Upper lobe of left lung (tissue), 6 donors: ENCODE measurements around the gene INSR. TPM values are rescaled to one million over a fixed set of nuclear protein-coding genes. Genes with fewer than 3 reads are reported as not detected.

ENCODE experiments used
- ATAC-seq, 2 donors: fragments of 200-7000 bp; cut with Tn5 transposase; one replicate each; pipeline ENCODE4 v1.9.1; 2022; ENCODE audit warnings: mild to moderate bottlenecking in 2 of 2, moderate library complexity in 2 of 2; ENCODE audit not compliant: low FRiP score in 2 of 2
- DNase-seq, 2 donors: peaks; one replicate each; pipeline ENCODE4 v3.0.0-alpha.2; 2019 to 2020
- H3K27ac ChIP-seq, 4 donors: fragments of 200-600 bp; sonication (generic); one replicate each; pipeline ENCODE4 v1.5.1; 2016 to 2019
- H3K27me3 ChIP-seq, 4 donors: fragments of 200-600 bp; sonication (generic); one replicate each; pipeline ENCODE4 v1.5.1; 2017 to 2019
- H3K36me3 ChIP-seq, 4 donors: fragments of 200-600 bp; sonication (generic); one replicate each; pipeline ENCODE4 v1.5.1; 2016 to 2019
- H3K4me1 ChIP-seq, 4 donors: fragments of 200-600 bp; sonication (generic); one replicate each; pipeline ENCODE4 v1.5.1; 2018 to 2019
- H3K4me3 ChIP-seq, 4 donors: fragments of 200-600 bp; sonication (generic); one replicate each; pipeline ENCODE4 v1.5.1; 2017 to 2019; ENCODE audit warnings: mild to moderate bottlenecking in 2 of 4, moderate library complexity in 1 of 4
- H3K9me3 ChIP-seq, 4 donors: fragments of 200-600 bp; sonication (generic); one replicate each; pipeline ENCODE4 v1.5.1; 2018 to 2019
- EP300 ChIP-seq, 4 donors: sonication (generic); formaldehyde crosslinking; IDR thresholded peaks; one replicate each; pipeline ENCODE4 v1.5.1; 2017; ENCODE audit warnings: antibody characterized with exemption in 4 of 4, control low read depth in 2 of 4
- POLR2A ChIP-seq, 4 donors: fragments of 450-650 bp; IDR thresholded peaks; one replicate each; pipeline ENCODE4 v1.5.1; 2016 to 2017; ENCODE audit warnings: antibody characterized with exemption in 4 of 4, mild to moderate bottlenecking in 2 of 4
- POLR2AphosphoS5 ChIP-seq, 2 donors: sonication (generic); formaldehyde crosslinking; IDR thresholded peaks; one replicate each; pipeline ENCODE4 v1.5.1; 2017; ENCODE audit warnings: antibody characterized with exemption in 2 of 2
- WGBS, 2 donors: methylation state at CpG; one replicate each; pipeline ENCODE4 v1.1.5; 2017 to 2018; 5-methylcytosine and 5-hydroxymethylcytosine counted together
- total RNA-seq, 6 donors: library from RNA; depleted of rRNA in 4 of 6; stranded (reverse); fragments of >200 nt in 4 of 6; gene quantifications; one replicate each; pipeline versions ENCODE4 v1.1.0 to v1.2.1, GENCODE V29; 2016 to 2021
- TF ChIP-seq, protein P1 (sequence below), 6 experiments: fragments of 450-650 bp in 4 of 6; fragments of 200-600 bp in 2 of 6; sonication (generic) in 2 of 6; IDR thresholded peaks; one replicate each; pipeline ENCODE4 v1.5.1; 2016 to 2019; ENCODE audit warnings: antibody characterized with exemption in 6 of 6
- donor health status: DM: no; HTN: no; CAD: no; lungs with moderate emphysema.
- donor health status: DM: no; HTN: yes; CAD: no; lungs with severe emphysema.

INSR gene
- total RNA-seq, 6 donors from 2014 or later = 32.4 to 142 (median 49.9) TPM

DNA sequence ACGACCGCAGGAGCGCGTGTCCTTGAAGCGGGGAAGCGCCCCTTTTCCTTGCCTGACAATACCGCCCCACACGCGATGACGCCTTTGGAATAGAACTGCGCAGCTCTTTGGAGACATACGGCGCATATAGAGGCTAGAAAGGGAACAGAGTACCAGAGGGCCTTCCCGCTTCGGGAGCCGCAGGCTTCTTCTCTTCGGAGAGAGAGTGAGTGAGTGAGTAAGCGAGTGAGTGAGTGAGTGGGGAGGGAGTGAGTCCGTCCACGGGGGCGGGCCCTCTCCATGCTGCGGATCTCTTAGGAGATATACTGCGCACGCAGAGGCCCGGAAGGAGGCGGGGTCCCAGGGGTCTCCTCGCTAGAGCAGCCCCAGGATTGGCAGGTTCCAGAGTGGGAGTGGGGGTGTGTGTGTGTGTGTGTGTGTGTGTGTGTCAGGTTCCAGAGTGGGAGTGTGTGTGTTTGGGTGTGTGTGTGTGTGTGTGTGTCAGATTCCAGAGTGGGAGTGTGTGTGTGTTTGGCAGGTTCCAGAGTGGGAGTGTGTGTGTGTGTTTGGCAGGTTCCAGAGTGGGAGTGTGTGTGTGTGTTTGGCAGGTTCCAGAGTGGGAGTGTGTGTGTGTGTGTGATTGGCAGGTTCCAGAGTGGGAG is 97.0 kb downstream of the INSR start:
- Histone ChIP-seq H3K36me3 (no peaks in the 10 kb centered on the region), H3K27ac (peak overlapping the region; percentile 74 to 88 (median 80))
- WGBS, 2 donors = 1 to 2% methylated on average over 17 to 27 of the region's 27 CpGs

DNA sequence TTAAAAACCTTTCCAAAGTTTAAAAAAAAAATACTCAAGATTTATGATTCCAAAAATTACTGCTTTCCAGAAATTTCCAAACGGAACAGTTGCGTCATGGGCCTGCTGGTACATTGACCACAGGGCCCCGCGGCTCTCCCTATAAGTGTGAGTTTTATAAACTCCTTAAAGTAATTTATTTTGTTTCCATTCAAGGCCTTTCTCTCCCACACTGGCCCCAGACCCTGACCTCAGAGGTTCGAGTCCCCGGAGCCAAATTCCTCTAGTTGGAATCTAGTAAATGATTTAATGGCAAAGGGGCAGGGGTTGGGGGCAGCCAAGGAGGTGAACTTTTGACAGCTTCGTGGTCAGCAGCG is 97.5 kb downstream of the INSR start:
- H3K36me3 ChIP-seq = no peaks in the 10 kb centered on the region
- ATAC-seq (no peak), DNase-seq (peak in 1 of 2 donors; percentile 26)
- TF ChIP-seq POLR2AphosphoS5 (IDR thresholded peaks at IDR 0.05) (no peak), EP300 (IDR thresholded peaks at IDR 0.05) (no peak), POLR2A (IDR thresholded peaks at IDR 0.05) (no peak)
- TF ChIP-seq, protein P1, sequence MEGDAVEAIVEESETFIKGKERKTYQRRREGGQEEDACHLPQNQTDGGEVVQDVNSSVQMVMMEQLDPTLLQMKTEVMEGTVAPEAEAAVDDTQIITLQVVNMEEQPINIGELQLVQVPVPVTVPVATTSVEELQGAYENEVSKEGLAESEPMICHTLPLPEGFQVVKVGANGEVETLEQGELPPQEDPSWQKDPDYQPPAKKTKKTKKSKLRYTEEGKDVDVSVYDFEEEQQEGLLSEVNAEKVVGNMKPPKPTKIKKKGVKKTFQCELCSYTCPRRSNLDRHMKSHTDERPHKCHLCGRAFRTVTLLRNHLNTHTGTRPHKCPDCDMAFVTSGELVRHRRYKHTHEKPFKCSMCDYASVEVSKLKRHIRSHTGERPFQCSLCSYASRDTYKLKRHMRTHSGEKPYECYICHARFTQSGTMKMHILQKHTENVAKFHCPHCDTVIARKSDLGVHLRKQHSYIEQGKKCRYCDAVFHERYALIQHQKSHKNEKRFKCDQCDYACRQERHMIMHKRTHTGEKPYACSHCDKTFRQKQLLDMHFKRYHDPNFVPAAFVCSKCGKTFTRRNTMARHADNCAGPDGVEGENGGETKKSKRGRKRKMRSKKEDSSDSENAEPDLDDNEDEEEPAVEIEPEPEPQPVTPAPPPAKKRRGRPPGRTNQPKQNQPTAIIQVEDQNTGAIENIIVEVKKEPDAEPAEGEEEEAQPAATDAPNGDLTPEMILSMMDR (IDR thresholded peaks at IDR 0.05) = no peak
- peak overlapping the region; percentile 74 to 88 (median 80) for H3K27ac ChIP-seq
- 30 to 32% methylated on average over 7 to 8 of the region's 8 CpGs for WGBS, 2 donors
- no peaks in the 10 kb centered on the region for H3K27me3 ChIP-seq
- peaks cover 15 to 20% (median 17%) of the 10 kb centered on the region in 4 donors for H3K4me1 ChIP-seq
- no peaks in the 10 kb centered on the region for H3K9me3 ChIP-seq
- H3K4me3 ChIP-seq = peak overlapping the region in 3 of 4 donors; percentile 58 to 68 (median 67)

More for the DNA sequence above, 97.0 kb downstream of the INSR start:
- ATAC-seq (peak; percentile 94 to 97), DNase-seq (peak; percentile 89 to 95)
- no peaks in the 10 kb centered on the region for H3K27me3 ChIP-seq
- TF ChIP-seq POLR2AphosphoS5 (IDR thresholded peaks at IDR 0.05) = peak in 1 of 2 donors; percentile 46
- TF ChIP-seq POLR2A (IDR thresholded peaks at IDR 0.05) = peak in 1 of 4 donors; percentile 8
- TF ChIP-seq, protein P1 (IDR thresholded peaks at IDR 0.05) = no peak
- H3K4me1 ChIP-seq = peaks cover 15 to 20% (median 17%) of the 10 kb centered on the region in 4 donors
- peak overlapping the region in 3 of 4 donors; percentile 58 to 68 (median 67) for H3K4me3 ChIP-seq
- no peaks in the 10 kb centered on the region for H3K9me3 ChIP-seq

DNA sequence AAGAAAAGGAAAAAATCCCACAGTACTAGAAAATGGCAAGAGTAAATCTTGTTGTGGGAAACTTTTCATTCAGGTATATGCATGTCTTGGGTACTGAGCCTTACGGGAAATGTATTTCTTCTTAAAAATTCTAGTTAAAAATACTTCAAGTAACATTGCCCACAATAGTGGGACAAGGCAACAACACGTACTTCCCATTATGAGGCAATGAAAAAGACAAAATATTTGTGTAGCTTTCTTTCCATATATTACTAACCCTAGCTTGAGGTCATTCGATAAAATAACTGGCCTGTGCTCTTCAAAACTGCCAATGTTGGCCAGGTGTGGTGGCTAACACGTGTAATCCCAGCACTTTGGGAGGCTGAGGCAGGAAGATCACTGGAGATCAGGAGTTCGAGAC is 99.2 kb downstream of the INSR start:
- ATAC-seq (no peak), DNase-seq (no peak)
- no peaks in the 10 kb centered on the region for H3K27me3 ChIP-seq
- TF ChIP-seq POLR2AphosphoS5 (IDR thresholded peaks at IDR 0.05) (no peak), POLR2A (IDR thresholded peaks at IDR 0.05) (no peak), EP300 (IDR thresholded peaks at IDR 0.05) (no peak)
- TF ChIP-seq, protein P1 (IDR thresholded peaks at IDR 0.05) = no peak
- H3K4me3 ChIP-seq = no peak overlapping the region
- H3K27ac ChIP-seq = no peak overlapping the region
- H3K4me1 ChIP-seq = peaks cover 15 to 18% (median 17%) of the 10 kb centered on the region in 4 donors
- no peaks in the 10 kb centered on the region for H3K9me3 ChIP-seq
- H3K36me3 ChIP-seq = no peaks in the 10 kb centered on the region
- WGBS, 2 donors = 89 to 91% methylated on average over 5 of the region's 5 CpGs

DNA sequence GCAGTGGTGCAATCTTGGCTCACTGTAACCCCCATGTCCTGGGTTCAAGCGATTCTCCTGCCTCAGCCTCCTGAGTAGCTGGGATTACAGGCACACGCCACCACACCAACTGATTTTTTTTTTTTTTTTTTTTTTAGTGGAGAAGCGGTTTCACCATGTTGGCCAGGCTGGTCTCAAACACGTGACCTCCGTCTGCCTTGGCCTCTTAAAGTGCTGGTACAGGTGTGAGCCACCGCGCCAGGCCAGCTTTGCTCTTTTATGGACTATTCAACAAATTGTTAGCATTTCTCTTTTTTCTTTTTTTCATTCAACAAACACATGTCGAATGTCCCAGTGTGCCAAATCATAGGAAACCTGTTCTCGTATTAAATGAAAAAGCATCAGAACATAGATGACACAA is 99.6 kb downstream of the INSR start:
- ATAC-seq (no peak), DNase-seq (no peak)
- no peak overlapping the region for H3K4me3 ChIP-seq
- H3K27me3 ChIP-seq = no peaks in the 10 kb centered on the region
- no peak for TF ChIP-seq EP300 (IDR thresholded peaks at IDR 0.05)
- no peak for TF ChIP-seq POLR2A (IDR thresholded peaks at IDR 0.05)
- TF ChIP-seq POLR2AphosphoS5 (IDR thresholded peaks at IDR 0.05) = no peak
- TF ChIP-seq, protein P1 (IDR thresholded peaks at IDR 0.05) = no peak
- 93 to 96% methylated on average over 9 of the region's 9 CpGs for WGBS, 2 donors
- no peaks in the 10 kb centered on the region for H3K36me3 ChIP-seq
- no peaks in the 10 kb centered on the region for H3K9me3 ChIP-seq
- H3K27ac ChIP-seq = no peak overlapping the region
- peaks cover 15 to 17% (median 16%) of the 10 kb centered on the region in 4 donors for H3K4me1 ChIP-seq
